ENCODE data around the gene JUN. TPM values are rescaled to one million over a fixed set of nuclear protein-coding genes. Genes with fewer than 3 reads are reported as not detected.

JUN gene
- total and polyA plus RNA-seq, 2 of the 13 experiments (the other 11 are each of a cell fraction or from before 2014, with no cell fraction given): 18.2 to 22.3 TPM

- TF ChIP-seq SNAPC4 (CRISPR knock-in tag; IDR thresholded peaks at IDR 0.05) (no peak), SRSF9 (IDR thresholded peaks at IDR 0.05; ENCODE audit: borderline replicate concordance, insufficient read depth, low read depth, low read length, poor library complexity, severe bottlenecking) (no peak), SMAD3 (CRISPR knock-in tag; IDR thresholded peaks at IDR 0.05) (no peak), CHD4 (IDR thresholded peaks at IDR 0.05; ENCODE audit: borderline replicate concordance, low read length) (no peak), MXI1 (IDR thresholded peaks at IDR 0.05; ENCODE audit: borderline replicate concordance, low read depth, low read length) (no peak), SMARCE1 (IDR thresholded peaks at IDR 0.05; ENCODE audit: borderline replicate concordance) (no peak), ATAD3A (CRISPR knock-in tag; IDR thresholded peaks at IDR 0.05) (no peak), ZFP82 (CRISPR knock-in tag; IDR thresholded peaks at IDR 0.05; ENCODE audit: borderline replicate concordance) (no peak), ZNF335 (CRISPR knock-in tag; IDR thresholded peaks at IDR 0.05) (no peak), NCOA5 (CRISPR knock-in tag; IDR thresholded peaks at IDR 0.05) (no peak), KAT8 (CRISPR knock-in tag; IDR thresholded peaks at IDR 0.05) (no peak), ZNF20 (CRISPR knock-in tag; IDR thresholded peaks at IDR 0.05) (0 out of 2 replicates have a peak, but pooled peaks have one; percentile 88), ZNF282 (IDR thresholded peaks at IDR 0.05; ENCODE audit: partially characterized antibody) (no peak), SOX6 (IDR thresholded peaks at IDR 0.05) (no peak), SOX6 (CRISPR knock-in tag; IDR thresholded peaks at IDR 0.05) (no peak), ZNF543 (CRISPR knock-in tag; IDR thresholded peaks at IDR 0.05) (peak; percentile 77), HNF4G (IDR thresholded peaks at IDR 0.05; ENCODE audit: borderline replicate concordance, low read depth, low read length) (no peak), HNF4G (CRISPR knock-in tag; IDR thresholded peaks at IDR 0.05; ENCODE audit: borderline replicate concordance, low read depth) (no peak), ZNF772 (CRISPR knock-in tag; IDR thresholded peaks at IDR 0.05) (peak; percentile 59; the same call in 1 of the 2 replicates), HMG20A (CRISPR knock-in tag; IDR thresholded peaks at IDR 0.05; ENCODE audit: borderline replicate concordance) (no peak), AGO2 (optimal IDR thresholded peaks at IDR 0.05; ENCODE audit: low read depth, low read length) (peak; percentile 5)
- TF ChIP-seq, protein P1, sequence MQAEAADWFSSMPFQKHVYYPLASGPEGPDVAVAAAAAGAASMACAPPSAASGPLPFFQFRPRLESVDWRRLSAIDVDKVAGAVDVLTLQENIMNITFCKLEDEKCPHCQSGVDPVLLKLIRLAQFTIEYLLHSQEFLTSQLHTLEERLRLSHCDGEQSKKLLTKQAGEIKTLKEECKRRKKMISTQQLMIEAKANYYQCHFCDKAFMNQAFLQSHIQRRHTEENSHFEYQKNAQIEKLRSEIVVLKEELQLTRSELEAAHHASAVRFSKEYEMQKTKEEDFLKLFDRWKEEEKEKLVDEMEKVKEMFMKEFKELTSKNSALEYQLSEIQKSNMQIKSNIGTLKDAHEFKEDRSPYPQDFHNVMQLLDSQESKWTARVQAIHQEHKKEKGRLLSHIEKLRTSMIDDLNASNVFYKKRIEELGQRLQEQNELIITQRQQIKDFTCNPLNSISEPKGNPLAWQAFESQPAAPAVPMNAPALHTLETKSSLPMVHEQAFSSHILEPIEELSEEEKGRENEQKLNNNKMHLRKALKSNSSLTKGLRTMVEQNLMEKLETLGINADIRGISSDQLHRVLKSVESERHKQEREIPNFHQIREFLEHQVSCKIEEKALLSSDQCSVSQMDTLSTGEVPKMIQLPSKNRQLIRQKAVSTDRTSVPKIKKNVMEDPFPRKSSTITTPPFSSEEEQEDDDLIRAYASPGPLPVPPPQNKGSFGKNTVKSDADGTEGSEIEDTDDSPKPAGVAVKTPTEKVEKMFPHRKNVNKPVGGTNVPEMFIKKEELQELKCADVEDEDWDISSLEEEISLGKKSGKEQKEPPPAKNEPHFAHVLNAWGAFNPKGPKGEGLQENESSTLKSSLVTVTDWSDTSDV (CRISPR knock-in tag; IDR thresholded peaks at IDR 0.05): no peak
- TF ChIP-seq, protein P2, sequence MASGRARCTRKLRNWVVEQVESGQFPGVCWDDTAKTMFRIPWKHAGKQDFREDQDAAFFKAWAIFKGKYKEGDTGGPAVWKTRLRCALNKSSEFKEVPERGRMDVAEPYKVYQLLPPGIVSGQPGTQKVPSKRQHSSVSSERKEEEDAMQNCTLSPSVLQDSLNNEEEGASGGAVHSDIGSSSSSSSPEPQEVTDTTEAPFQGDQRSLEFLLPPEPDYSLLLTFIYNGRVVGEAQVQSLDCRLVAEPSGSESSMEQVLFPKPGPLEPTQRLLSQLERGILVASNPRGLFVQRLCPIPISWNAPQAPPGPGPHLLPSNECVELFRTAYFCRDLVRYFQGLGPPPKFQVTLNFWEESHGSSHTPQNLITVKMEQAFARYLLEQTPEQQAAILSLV (CRISPR knock-in tag; IDR thresholded peaks at IDR 0.05; ENCODE audit: borderline replicate concordance): no peak
Measured at GRCh38 chr1:58784758-58785441, 1.1 kb upstream of the JUN start (continued).

Measured in HepG2 (cell line).